GM23338 (cell line): ENCODE measurements around the gene EFHD2. TPM values are rescaled to one million over a fixed set of nuclear protein-coding genes. Genes with fewer than 3 reads are reported as not detected.

Experiments
- ATAC-seq: fragments of 200-7000 bp; cut with Tn5 transposase; 3 replicates; pipeline ENCODE4 v1.9.1; 2020
- DNase-seq: peaks from one replicate; pipeline ENCODE4 v3.0.0-alpha.2; 2015; ENCODE audit warnings: low spot score
- H2AFZ ChIP-seq: fragments of 200-600 bp; sonication (generic); 2 replicates; pipeline ENCODE4 v1.8.0; 2016; ENCODE audit warnings: antibody characterized with exemption, mild to moderate bottlenecking, moderate library complexity
- H3F3A ChIP-seq: fragments of 200-600 bp; sonication (generic); replicated peaks from 2 replicates; pipeline ENCODE4 v1.8.0; 2017; ENCODE audit warnings: antibody characterized with exemption, mixed run types, low read depth
- H3K27ac ChIP-seq: fragments of 200-600 bp; sonication (generic); 2 replicates; pipeline ENCODE4 v1.6.1; 2016; ENCODE audit warnings: low read depth
- H3K27me3 ChIP-seq: fragments of 200-600 bp; sonication (generic); 2 replicates; pipeline ENCODE4 v1.8.0; 2016; ENCODE audit warnings: mild to moderate bottlenecking, mixed run types, moderate library complexity; ENCODE audit not compliant: insufficient read depth
- H3K36me3 ChIP-seq: fragments of 200-600 bp; sonication (generic); 2 replicates; pipeline ENCODE4 v1.8.0; 2016; ENCODE audit warnings: mild to moderate bottlenecking; ENCODE audit not compliant: insufficient read depth
- H3K4me1 ChIP-seq: fragments of 200-600 bp; sonication (generic); 2 replicates; pipeline ENCODE4 v1.8.0; 2016; ENCODE audit warnings: mild to moderate bottlenecking, moderate library complexity; ENCODE audit not compliant: insufficient read depth
- H3K4me2 ChIP-seq: fragments of 200-600 bp; sonication (generic); 2 replicates; pipeline ENCODE4 v1.7.1; 2017; ENCODE audit warnings: mixed run types
- H3K4me3 ChIP-seq: fragments of 200-600 bp; sonication (generic); 2 replicates; pipeline ENCODE4 v1.6.1; 2016; ENCODE audit warnings: mixed run types
- H3K79me2 ChIP-seq: fragments of 200-600 bp; sonication (generic); replicated peaks from 2 replicates; pipeline ENCODE4 v1.8.0; 2017; ENCODE audit warnings: mild to moderate bottlenecking; ENCODE audit not compliant: insufficient read depth
- H3K9me2 ChIP-seq: fragments of 200-600 bp; sonication (generic); 2 replicates; pipeline ENCODE4 v1.8.0; 2017; ENCODE audit not compliant: insufficient read depth
- H4K20me1 ChIP-seq: fragments of 200-600 bp; sonication (generic); replicated peaks from 2 replicates; pipeline ENCODE4 v1.8.0; 2017; ENCODE audit warnings: mild to moderate bottlenecking; ENCODE audit not compliant: insufficient read depth
- H3K27ac Mint-ChIP-seq: 2 replicates; pipeline ENCODE4 v1.8.0; 2020; ENCODE audit warnings: inconsistent platforms, mild to moderate bottlenecking, moderate library complexity, mixed read lengths
- H3K27me3 Mint-ChIP-seq: 3 replicates; pipeline ENCODE4 v1.8.0; 2022; ENCODE audit warnings: low read depth, mild to moderate bottlenecking, moderate library complexity, mixed read lengths, inconsistent platforms; ENCODE audit not compliant: insufficient read depth, poor library complexity
- H3K36me3 Mint-ChIP-seq: 3 replicates; pipeline ENCODE4 v1.8.0; 2021; ENCODE audit warnings: low read depth, mild to moderate bottlenecking, inconsistent platforms, moderate library complexity, mixed read lengths
- H3K4me1 Mint-ChIP-seq: 3 replicates; pipeline ENCODE4 v1.8.0; 2020; ENCODE audit warnings: mild to moderate bottlenecking, inconsistent platforms, mixed read lengths
- H3K4me3 Mint-ChIP-seq: 3 replicates; pipeline ENCODE4 v1.8.0; 2021; ENCODE audit warnings: moderate library complexity, mild to moderate bottlenecking, inconsistent platforms, mixed read lengths
- H3K9me3 Mint-ChIP-seq: 3 replicates; pipeline ENCODE4 v1.8.0; 2020; ENCODE audit warnings: moderate library complexity, mild to moderate bottlenecking, inconsistent platforms, mixed read lengths
- CREB1 ChIP-seq: fragments of 250-450 bp; sonication (Bioruptor Pico); IDR thresholded peaks from 2 replicates; pipeline ENCODE4 v1.5.0; 2020; ENCODE audit warnings: low read depth, mild to moderate bottlenecking, moderate library complexity
- EZH2 ChIP-seq: fragments of 200-600 bp; sonication (generic); IDR thresholded peaks from one replicate; pipeline ENCODE4 v1.8.0; 2017; ENCODE audit warnings: antibody characterized with exemption, mild to moderate bottlenecking, low read depth; ENCODE audit not compliant: unreplicated experiment
- EZH2phosphoT487 ChIP-seq: fragments of 200-600 bp; sonication (generic); IDR thresholded peaks from one replicate; pipeline ENCODE4 v1.8.1; 2018; ENCODE audit warnings: antibody characterized with exemption; ENCODE audit not compliant: unreplicated experiment
- JUNB ChIP-seq: IDR thresholded peaks from one replicate; pipeline ENCODE4 v1.6.1; 2016; ENCODE audit warnings: antibody characterized with exemption; ENCODE audit not compliant: unreplicated experiment
- NANOG ChIP-seq: IDR thresholded peaks from 2 replicates; pipeline ENCODE4 v1.6.1; 2016; ENCODE audit warnings: antibody characterized with exemption, borderline replicate concordance
- POLR2AphosphoS5 ChIP-seq: IDR thresholded peaks from 2 replicates; pipeline ENCODE4 v1.6.1; 2016; ENCODE audit warnings: antibody characterized with exemption, low read depth
- STAT1 ChIP-seq: IDR thresholded peaks from one replicate; pipeline ENCODE4 v1.6.1; 2016; ENCODE audit warnings: antibody characterized with exemption; ENCODE audit not compliant: unreplicated experiment
- ZNF114 ChIP-seq: fragments of 250-450 bp; sonication (Bioruptor Pico); IDR thresholded peaks from 2 replicates; pipeline ENCODE4 v1.5.0; 2020; ENCODE audit warnings: mild to moderate bottlenecking, moderate library complexity
- ZNF331 ChIP-seq: fragments of 250-450 bp; sonication (Bioruptor Pico); IDR thresholded peaks from 2 replicates; pipeline ENCODE4 v1.5.0; 2020; ENCODE audit warnings: low read depth, mild to moderate bottlenecking, moderate library complexity
- polyA plus RNA-seq: library from polyadenylated mRNA; unstranded; fragments of >200 nt; fragmentation: Nextera tagmentation; extraction: Ambion mirVana; gene quantifications from 2 replicates; pipeline ENCODE4 v1.2.1, GENCODE V29; 2016
- total RNA-seq: library from RNA; depleted of rRNA; stranded (reverse); fragments of >200 nt; shearing (Covaris generic); gene quantifications from 2 replicates; pipeline ENCODE4 v1.2.3, GENCODE V29; 2014
- TF ChIP-seq, protein P1 (sequence below), 2 experiments: fragments of 200-600 bp in 1 of 2; sonication (generic) in 1 of 2; conservative IDR thresholded peaks; 2 replicates each; pipeline versions ENCODE4 v1.5.1 to v1.6.1; 2016 to 2017; ENCODE audit warnings: antibody characterized with exemption in 2 of 2, low read depth in 2 of 2, mild to moderate bottlenecking in 2 of 2, moderate library complexity in 1 of 2
- TF ChIP-seq, protein P2 (sequence below): IDR thresholded peaks from 2 replicates; pipeline ENCODE4 v1.6.1; 2016; ENCODE audit warnings: antibody characterized with exemption
- TF ChIP-seq, protein P3 (sequence below): IDR thresholded peaks from one replicate; pipeline ENCODE4 v1.6.1; 2018; ENCODE audit warnings: antibody characterized with exemption; ENCODE audit not compliant: unreplicated experiment
- TF ChIP-seq, protein P4 (sequence below): fragments of 250-450 bp; sonication (Bioruptor Pico); IDR thresholded peaks from 2 replicates; pipeline ENCODE4 v1.5.0; 2020; ENCODE audit warnings: mild to moderate bottlenecking, moderate library complexity

EFHD2 gene
- total and polyA plus RNA-seq, 2 experiments from 2014 or later = 22.8 to 23.7 TPM

DNA sequence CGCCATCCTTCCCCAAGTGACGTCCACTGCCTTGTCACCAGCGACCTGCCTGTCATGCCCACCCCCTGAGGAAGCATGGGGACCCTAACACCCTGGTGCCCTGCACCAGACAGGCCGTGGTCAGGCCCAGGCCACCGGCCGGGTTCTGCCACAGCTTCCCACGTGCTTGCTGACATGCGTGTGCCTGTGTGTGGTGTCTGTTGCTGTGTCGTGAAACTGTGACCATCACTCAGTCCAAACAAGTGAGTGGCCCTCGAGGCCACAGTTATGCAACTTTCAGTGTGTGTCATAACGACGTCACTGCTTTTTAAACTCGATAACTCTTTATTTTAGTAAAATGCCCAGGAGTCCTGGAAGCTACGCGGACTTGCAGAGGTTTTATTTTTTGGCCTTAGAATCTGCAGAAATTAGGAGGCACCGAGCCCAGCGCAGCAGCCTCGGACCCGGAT is 20.0 kb downstream of the EFHD2 start:
- Mint-ChIP-seq H3K4me3 (no peak overlapping the region), H3K27me3 (peaks cover 12% of the 10 kb centered on the region), H3K27ac (no peak overlapping the region), H3K36me3 (no peaks in the 10 kb centered on the region; the same call in 2 of the 3 replicates), H3K9me3 (no peaks in the 10 kb centered on the region), H3K4me1 (peaks cover 11% of the 10 kb centered on the region; the same call in 2 of the 3 replicates)
- ATAC-seq (no peak), DNase-seq (no peak)
- Histone ChIP-seq H3K36me3 (no peaks in the 10 kb centered on the region), H3F3A (no peaks in the 10 kb centered on the region), H3K27me3 (no peaks in the 10 kb centered on the region), H3K9me2 (no peaks in the 10 kb centered on the region), H3K79me2 (no peaks in the 10 kb centered on the region), H3K4me3 (no peak overlapping the region), H3K4me2 (no peak overlapping the region), H4K20me1 (no peaks in the 10 kb centered on the region), H3K27ac (no peak overlapping the region; the same call in 1 of the 2 replicates), H3K4me1 (no peaks in the 10 kb centered on the region), H2AFZ (no peak overlapping the region)
- TF ChIP-seq ZNF331 (no peak), ZNF114 (no peak), EZH2 (no peak), STAT1 (no peak), EZH2phosphoT487 (no peak), JUNB (no peak), CREB1 (CRISPR knock-in tag) (no peak), POLR2AphosphoS5 (no peak), NANOG (no peak)
- TF ChIP-seq, protein P1, sequence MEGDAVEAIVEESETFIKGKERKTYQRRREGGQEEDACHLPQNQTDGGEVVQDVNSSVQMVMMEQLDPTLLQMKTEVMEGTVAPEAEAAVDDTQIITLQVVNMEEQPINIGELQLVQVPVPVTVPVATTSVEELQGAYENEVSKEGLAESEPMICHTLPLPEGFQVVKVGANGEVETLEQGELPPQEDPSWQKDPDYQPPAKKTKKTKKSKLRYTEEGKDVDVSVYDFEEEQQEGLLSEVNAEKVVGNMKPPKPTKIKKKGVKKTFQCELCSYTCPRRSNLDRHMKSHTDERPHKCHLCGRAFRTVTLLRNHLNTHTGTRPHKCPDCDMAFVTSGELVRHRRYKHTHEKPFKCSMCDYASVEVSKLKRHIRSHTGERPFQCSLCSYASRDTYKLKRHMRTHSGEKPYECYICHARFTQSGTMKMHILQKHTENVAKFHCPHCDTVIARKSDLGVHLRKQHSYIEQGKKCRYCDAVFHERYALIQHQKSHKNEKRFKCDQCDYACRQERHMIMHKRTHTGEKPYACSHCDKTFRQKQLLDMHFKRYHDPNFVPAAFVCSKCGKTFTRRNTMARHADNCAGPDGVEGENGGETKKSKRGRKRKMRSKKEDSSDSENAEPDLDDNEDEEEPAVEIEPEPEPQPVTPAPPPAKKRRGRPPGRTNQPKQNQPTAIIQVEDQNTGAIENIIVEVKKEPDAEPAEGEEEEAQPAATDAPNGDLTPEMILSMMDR (conservative IDR thresholded peaks at IDR 0.05; ENCODE audit: low read depth in 2 of 2) = no peak
- TF ChIP-seq, protein P2, sequence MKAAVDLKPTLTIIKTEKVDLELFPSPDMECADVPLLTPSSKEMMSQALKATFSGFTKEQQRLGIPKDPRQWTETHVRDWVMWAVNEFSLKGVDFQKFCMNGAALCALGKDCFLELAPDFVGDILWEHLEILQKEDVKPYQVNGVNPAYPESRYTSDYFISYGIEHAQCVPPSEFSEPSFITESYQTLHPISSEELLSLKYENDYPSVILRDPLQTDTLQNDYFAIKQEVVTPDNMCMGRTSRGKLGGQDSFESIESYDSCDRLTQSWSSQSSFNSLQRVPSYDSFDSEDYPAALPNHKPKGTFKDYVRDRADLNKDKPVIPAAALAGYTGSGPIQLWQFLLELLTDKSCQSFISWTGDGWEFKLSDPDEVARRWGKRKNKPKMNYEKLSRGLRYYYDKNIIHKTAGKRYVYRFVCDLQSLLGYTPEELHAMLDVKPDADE = no peak
- TF ChIP-seq, protein P3, sequence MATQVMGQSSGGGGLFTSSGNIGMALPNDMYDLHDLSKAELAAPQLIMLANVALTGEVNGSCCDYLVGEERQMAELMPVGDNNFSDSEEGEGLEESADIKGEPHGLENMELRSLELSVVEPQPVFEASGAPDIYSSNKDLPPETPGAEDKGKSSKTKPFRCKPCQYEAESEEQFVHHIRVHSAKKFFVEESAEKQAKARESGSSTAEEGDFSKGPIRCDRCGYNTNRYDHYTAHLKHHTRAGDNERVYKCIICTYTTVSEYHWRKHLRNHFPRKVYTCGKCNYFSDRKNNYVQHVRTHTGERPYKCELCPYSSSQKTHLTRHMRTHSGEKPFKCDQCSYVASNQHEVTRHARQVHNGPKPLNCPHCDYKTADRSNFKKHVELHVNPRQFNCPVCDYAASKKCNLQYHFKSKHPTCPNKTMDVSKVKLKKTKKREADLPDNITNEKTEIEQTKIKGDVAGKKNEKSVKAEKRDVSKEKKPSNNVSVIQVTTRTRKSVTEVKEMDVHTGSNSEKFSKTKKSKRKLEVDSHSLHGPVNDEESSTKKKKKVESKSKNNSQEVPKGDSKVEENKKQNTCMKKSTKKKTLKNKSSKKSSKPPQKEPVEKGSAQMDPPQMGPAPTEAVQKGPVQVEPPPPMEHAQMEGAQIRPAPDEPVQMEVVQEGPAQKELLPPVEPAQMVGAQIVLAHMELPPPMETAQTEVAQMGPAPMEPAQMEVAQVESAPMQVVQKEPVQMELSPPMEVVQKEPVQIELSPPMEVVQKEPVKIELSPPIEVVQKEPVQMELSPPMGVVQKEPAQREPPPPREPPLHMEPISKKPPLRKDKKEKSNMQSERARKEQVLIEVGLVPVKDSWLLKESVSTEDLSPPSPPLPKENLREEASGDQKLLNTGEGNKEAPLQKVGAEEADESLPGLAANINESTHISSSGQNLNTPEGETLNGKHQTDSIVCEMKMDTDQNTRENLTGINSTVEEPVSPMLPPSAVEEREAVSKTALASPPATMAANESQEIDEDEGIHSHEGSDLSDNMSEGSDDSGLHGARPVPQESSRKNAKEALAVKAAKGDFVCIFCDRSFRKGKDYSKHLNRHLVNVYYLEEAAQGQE = no peak
- TF ChIP-seq, protein P4, sequence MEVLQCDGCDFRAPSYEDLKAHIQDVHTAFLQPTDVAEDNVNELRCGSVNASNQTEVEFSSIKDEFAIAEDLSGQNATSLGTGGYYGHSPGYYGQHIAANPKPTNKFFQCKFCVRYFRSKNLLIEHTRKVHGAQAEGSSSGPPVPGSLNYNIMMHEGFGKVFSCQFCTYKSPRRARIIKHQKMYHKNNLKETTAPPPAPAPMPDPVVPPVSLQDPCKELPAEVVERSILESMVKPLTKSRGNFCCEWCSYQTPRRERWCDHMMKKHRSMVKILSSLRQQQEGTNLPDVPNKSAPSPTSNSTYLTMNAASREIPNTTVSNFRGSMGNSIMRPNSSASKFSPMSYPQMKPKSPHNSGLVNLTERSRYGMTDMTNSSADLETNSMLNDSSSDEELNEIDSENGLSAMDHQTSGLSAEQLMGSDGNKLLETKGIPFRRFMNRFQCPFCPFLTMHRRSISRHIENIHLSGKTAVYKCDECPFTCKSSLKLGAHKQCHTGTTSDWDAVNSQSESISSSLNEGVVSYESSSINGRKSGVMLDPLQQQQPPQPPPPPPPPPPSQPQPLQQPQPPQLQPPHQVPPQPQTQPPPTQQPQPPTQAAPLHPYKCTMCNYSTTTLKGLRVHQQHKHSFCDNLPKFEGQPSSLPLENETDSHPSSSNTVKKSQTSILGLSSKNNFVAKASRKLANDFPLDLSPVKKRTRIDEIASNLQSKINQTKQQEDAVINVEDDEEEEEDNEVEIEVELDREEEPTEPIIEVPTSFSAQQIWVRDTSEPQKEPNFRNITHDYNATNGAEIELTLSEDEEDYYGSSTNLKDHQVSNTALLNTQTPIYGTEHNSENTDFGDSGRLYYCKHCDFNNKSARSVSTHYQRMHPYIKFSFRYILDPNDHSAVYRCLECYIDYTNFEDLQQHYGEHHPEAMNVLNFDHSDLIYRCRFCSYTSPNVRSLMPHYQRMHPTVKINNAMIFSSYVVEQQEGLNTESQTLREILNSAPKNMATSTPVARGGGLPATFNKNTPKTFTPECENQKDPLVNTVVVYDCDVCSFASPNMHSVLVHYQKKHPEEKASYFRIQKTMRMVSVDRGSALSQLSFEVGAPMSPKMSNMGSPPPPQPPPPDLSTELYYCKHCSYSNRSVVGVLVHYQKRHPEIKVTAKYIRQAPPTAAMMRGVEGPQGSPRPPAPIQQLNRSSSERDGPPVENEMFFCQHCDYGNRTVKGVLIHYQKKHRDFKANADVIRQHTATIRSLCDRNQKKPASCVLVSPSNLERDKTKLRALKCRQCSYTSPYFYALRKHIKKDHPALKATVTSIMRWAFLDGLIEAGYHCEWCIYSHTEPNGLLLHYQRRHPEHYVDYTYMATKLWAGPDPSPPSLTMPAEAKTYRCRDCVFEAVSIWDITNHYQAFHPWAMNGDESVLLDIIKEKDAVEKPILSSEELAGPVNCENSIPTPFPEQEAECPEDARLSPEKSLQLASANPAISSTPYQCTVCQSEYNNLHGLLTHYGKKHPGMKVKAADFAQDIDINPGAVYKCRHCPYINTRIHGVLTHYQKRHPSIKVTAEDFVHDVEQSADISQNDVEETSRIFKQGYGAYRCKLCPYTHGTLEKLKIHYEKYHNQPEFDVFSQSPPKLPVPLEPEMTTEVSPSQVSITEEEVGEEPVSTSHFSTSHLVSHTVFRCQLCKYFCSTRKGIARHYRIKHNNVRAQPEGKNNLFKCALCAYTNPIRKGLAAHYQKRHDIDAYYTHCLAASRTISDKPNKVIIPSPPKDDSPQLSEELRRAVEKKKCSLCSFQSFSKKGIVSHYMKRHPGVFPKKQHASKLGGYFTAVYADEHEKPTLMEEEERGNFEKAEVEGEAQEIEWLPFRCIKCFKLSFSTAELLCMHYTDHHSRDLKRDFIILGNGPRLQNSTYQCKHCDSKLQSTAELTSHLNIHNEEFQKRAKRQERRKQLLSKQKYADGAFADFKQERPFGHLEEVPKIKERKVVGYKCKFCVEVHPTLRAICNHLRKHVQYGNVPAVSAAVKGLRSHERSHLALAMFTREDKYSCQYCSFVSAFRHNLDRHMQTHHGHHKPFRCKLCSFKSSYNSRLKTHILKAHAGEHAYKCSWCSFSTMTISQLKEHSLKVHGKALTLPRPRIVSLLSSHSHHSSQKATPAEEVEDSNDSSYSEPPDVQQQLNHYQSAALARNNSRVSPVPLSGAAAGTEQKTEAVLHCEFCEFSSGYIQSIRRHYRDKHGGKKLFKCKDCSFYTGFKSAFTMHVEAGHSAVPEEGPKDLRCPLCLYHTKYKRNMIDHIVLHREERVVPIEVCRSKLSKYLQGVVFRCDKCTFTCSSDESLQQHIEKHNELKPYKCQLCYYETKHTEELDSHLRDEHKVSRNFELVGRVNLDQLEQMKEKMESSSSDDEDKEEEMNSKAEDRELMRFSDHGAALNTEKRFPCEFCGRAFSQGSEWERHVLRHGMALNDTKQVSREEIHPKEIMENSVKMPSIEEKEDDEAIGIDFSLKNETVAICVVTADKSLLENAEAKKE (CRISPR knock-in tag) = no peak
